ENCODE data around the gene PI16.

DNA sequence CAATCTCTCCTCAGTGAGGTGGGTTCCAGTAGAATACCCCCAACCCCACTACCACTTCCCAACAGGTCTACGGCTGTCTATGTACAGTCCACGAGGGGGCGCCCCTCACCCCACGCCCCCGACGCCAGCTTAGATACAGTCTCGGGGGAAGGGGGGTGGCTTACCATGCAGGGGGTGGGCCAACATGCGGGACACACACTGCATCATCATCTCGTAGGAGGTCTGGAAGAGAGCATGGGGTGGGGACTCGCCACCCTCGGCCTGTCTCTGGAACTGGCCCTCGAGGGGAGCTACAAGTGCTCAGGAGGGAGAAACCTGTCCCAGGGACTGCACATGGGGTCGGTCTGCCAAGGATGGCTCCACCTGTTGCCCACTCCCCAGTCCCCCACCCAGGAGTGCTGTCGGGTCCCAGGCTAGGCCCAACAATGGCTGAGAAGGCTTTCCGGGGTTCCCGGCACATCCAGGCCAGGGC, 23.0 kb downstream of the PI16 start:
- TF ChIP-seq EZH2 (IDR thresholded peaks at IDR 0.05; ENCODE audit: borderline replicate concordance, insufficient read depth, low read length, poor library complexity, severe bottlenecking) (no peak), POLR2AphosphoS5 (IDR thresholded peaks at IDR 0.05) (no peak), REST (IDR thresholded peaks at IDR 0.05; ENCODE audit: borderline replicate concordance) (no peak), EP300 (conservative IDR thresholded peaks at IDR 0.05; ENCODE audit: poor library complexity, severe bottlenecking) (no peak), CTCF (IDR thresholded peaks at IDR 0.05; ENCODE audit: poor library complexity, severe bottlenecking) (peak; percentile 18), SMC3 (conservative IDR thresholded peaks at IDR 0.05; ENCODE audit: poor library complexity) (peak; percentile 23)

Data from neural cell (in vitro differentiated cells).